Measurements from ENCODE around the gene SMARCD3.

Gene SMARCD3

DNA sequence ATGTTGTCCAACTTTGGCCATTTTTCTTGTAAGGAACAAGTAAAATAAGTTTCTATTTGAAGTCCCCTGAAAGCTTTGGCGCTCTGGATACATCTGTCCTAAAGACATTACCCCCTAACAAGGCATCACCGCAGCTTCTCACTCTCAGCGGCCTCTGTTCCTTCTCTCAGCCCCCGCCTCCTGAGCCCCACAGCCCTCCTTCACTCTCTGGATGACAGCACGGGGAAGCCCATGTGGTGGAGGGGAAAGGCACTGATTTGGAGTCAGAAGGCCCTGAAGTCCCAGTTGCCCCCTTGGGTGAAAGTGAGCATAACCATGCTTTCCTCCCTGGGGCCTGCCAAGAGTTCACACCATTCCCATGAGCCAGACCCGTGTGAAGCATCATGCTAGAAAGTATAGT, 42.8 kb downstream of the SMARCD3 start:
- H3K27me3 ChIP-seq (ENCODE audit: insufficient read depth, poor library complexity, severe bottlenecking), result peaks cover 7% of the 10 kb centered on the region
- H3K27ac ChIP-seq (replicated peaks), result no peak overlapping the region
- DNase-seq (ENCODE audit: low read depth in 1 of 2, low spot score in 1 of 2), result no peak
- H3K4me3 ChIP-seq (replicated peaks; ENCODE audit: insufficient read depth, low read length), result no peak overlapping the region
- no peak for TF ChIP-seq SPI1 (IDR thresholded peaks at IDR 0.05; ENCODE audit: borderline replicate concordance, low read depth)
- TF ChIP-seq, protein P1, sequence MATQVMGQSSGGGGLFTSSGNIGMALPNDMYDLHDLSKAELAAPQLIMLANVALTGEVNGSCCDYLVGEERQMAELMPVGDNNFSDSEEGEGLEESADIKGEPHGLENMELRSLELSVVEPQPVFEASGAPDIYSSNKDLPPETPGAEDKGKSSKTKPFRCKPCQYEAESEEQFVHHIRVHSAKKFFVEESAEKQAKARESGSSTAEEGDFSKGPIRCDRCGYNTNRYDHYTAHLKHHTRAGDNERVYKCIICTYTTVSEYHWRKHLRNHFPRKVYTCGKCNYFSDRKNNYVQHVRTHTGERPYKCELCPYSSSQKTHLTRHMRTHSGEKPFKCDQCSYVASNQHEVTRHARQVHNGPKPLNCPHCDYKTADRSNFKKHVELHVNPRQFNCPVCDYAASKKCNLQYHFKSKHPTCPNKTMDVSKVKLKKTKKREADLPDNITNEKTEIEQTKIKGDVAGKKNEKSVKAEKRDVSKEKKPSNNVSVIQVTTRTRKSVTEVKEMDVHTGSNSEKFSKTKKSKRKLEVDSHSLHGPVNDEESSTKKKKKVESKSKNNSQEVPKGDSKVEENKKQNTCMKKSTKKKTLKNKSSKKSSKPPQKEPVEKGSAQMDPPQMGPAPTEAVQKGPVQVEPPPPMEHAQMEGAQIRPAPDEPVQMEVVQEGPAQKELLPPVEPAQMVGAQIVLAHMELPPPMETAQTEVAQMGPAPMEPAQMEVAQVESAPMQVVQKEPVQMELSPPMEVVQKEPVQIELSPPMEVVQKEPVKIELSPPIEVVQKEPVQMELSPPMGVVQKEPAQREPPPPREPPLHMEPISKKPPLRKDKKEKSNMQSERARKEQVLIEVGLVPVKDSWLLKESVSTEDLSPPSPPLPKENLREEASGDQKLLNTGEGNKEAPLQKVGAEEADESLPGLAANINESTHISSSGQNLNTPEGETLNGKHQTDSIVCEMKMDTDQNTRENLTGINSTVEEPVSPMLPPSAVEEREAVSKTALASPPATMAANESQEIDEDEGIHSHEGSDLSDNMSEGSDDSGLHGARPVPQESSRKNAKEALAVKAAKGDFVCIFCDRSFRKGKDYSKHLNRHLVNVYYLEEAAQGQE (IDR thresholded peaks at IDR 0.05; ENCODE audit: insufficient replicate concordance, low read depth), result no peak
- no peak for TF ChIP-seq POLR2AphosphoS5 (IDR thresholded peaks at IDR 0.05; ENCODE audit: low read depth)

DNA sequence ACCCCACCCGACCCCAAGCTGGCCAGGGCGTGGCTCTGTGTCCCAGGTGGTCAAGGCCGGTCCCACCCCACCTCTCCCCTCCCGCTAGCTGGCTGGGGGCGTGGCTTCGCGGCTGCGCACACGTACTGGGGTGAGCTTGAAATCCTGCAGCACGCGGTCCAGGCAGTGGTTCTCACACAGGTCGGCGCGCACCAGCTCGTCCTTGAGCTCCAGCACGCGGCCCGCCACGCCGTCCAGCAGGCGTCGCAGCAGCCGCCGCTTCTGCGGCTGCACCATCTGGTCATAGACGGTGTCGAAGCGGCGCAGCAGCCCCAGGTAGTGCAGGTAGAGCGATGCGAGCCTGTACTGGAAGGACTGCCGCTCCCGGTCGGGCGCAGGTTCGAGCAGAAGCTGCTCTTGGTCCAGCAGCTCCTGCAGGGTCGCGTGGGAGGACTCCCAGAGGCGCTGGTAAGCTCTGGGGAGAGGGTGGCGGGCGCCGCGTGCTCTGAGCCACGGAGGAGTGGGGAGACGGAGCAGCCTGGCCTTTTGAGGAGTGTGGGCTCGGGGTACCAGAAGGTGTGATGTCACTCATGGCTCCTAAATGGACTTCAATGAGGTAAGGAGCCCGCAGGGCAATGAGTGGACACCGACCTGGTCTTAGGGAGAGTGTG, 44.0 kb downstream of the SMARCD3 start:
- no peak overlapping the region for H3K4me3 ChIP-seq (replicated peaks; ENCODE audit: insufficient read depth, low read length)
- H3K27me3 ChIP-seq (ENCODE audit: insufficient read depth, poor library complexity, severe bottlenecking), result peaks cover 7% of the 10 kb centered on the region
- DNase-seq (ENCODE audit: low read depth in 1 of 2, low spot score in 1 of 2), result no peak
- no peak for TF ChIP-seq SPI1 (IDR thresholded peaks at IDR 0.05; ENCODE audit: borderline replicate concordance, low read depth)
- no peak for TF ChIP-seq GABPA (IDR thresholded peaks at IDR 0.05; ENCODE audit: low read depth)
- TF ChIP-seq, protein P1 (IDR thresholded peaks at IDR 0.05; ENCODE audit: insufficient replicate concordance, low read depth), result no peak
- TF ChIP-seq, protein P2, sequence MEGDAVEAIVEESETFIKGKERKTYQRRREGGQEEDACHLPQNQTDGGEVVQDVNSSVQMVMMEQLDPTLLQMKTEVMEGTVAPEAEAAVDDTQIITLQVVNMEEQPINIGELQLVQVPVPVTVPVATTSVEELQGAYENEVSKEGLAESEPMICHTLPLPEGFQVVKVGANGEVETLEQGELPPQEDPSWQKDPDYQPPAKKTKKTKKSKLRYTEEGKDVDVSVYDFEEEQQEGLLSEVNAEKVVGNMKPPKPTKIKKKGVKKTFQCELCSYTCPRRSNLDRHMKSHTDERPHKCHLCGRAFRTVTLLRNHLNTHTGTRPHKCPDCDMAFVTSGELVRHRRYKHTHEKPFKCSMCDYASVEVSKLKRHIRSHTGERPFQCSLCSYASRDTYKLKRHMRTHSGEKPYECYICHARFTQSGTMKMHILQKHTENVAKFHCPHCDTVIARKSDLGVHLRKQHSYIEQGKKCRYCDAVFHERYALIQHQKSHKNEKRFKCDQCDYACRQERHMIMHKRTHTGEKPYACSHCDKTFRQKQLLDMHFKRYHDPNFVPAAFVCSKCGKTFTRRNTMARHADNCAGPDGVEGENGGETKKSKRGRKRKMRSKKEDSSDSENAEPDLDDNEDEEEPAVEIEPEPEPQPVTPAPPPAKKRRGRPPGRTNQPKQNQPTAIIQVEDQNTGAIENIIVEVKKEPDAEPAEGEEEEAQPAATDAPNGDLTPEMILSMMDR (IDR thresholded peaks at IDR 0.05; ENCODE audit: insufficient read depth, low read length), result no peak
- TF ChIP-seq POLR2AphosphoS5 (IDR thresholded peaks at IDR 0.05; ENCODE audit: low read depth), result no peak
- no peak overlapping the region for H3K27ac ChIP-seq (replicated peaks)

DNA sequence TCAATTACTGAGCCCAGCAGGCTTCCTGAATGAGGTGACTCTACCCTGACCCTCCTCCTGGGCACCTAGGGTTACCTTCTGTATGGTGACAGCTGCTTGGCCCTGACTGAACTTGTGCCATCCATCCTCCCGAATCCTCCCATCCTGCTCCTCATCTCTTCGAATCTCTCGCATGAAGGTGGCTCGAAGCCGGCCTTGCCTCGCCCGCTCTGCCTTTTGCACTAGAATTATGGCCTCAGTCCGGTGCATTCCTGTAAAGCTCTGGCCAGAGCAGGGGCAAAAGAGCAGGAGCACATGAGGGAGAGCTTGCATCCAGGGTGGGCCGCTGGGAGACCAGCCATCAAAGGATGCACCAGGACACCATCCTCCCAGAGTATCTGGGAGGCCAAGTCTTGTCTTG, 45.7 kb downstream of the SMARCD3 start:
- TF ChIP-seq, protein P1 (IDR thresholded peaks at IDR 0.05; ENCODE audit: insufficient replicate concordance, low read depth), result no peak
- TF ChIP-seq POLR2AphosphoS5 (IDR thresholded peaks at IDR 0.05; ENCODE audit: low read depth), result no peak
- TF ChIP-seq SPI1 (IDR thresholded peaks at IDR 0.05; ENCODE audit: borderline replicate concordance, low read depth), result no peak
- no peak for TF ChIP-seq GABPA (IDR thresholded peaks at IDR 0.05; ENCODE audit: low read depth)
- H3K27ac ChIP-seq (replicated peaks), result no peak overlapping the region
- no peak for DNase-seq (ENCODE audit: low read depth in 1 of 2, low spot score in 1 of 2)
- no peak overlapping the region for H3K4me3 ChIP-seq (replicated peaks; ENCODE audit: insufficient read depth, low read length)
- peaks cover 7% of the 10 kb centered on the region for H3K27me3 ChIP-seq (ENCODE audit: insufficient read depth, poor library complexity, severe bottlenecking)

DNA sequence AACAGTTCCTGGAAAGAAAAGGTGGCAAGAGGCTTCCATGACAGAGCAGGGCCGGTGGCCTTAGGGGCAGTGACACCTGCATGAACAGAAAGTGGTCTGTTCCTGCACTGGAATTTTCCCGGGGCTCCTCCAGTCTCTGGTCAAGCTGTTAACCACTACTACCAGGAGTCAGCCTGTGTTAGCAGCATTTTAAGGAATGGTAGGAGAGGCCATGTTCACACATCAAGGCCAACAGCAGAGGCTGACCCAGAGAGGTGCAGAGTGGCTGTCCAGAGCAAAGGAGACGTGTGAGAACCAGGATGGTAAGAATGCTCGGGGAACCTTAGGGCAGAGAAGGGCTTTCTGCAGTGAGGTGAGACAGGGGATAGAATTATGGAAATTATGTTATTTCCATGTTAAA, 46.7 kb downstream of the SMARCD3 start:
- Histone ChIP-seq H3K4me3 (replicated peaks; ENCODE audit: insufficient read depth, low read length) (no peak overlapping the region), H3K27me3 (ENCODE audit: insufficient read depth, poor library complexity, severe bottlenecking) (peaks cover 7% of the 10 kb centered on the region), H3K27ac (replicated peaks) (no peak overlapping the region)
- DNase-seq (ENCODE audit: low read depth in 1 of 2, low spot score in 1 of 2), result no peak
- TF ChIP-seq SPI1 (IDR thresholded peaks at IDR 0.05; ENCODE audit: borderline replicate concordance, low read depth), result no peak
- TF ChIP-seq GABPA (IDR thresholded peaks at IDR 0.05; ENCODE audit: low read depth), result no peak
- no peak for TF ChIP-seq POLR2AphosphoS5 (IDR thresholded peaks at IDR 0.05; ENCODE audit: low read depth)
- TF ChIP-seq, protein P2 (IDR thresholded peaks at IDR 0.05; ENCODE audit: insufficient read depth, low read length), result no peak
- TF ChIP-seq, protein P1 (IDR thresholded peaks at IDR 0.05; ENCODE audit: insufficient replicate concordance, low read depth), result no peak
